HepG2 (cell line): ENCODE data around the gene DOCK10. TPM values are rescaled to one million over a fixed set of nuclear protein-coding genes. Genes with fewer than 3 reads are reported as not detected.

Experiments
- ATAC-seq: fragments of 200-7000 bp; cut with Tn5 transposase; 3 replicates; pipeline ENCODE4 v1.9.1; 2020; ENCODE audit warnings: mild to moderate bottlenecking, moderate library complexity
- BruUV-seq: library from RNA; stranded (reverse); fragments of 400-500 nt; replicated peaks from 2 replicates; lab custom pipeline; 2021; lab: Mats Ljungman, UMichigan
- CTCF ChIA-PET: fragments of 300-600 bp; formaldehyde crosslinking; extraction: SDS; loops from one replicate; lab custom pipeline; 2021; ENCODE audit warnings: low total read pairs, inconsistent platforms, low intra/inter-chr PET ratio; lab: Yijun Ruan, JAX
- POLR2A ChIA-PET: fragments of 350-600 bp; sonication (Branson Sonifier 250); formaldehyde crosslinking; loops from one replicate; lab custom pipeline; 2020; ENCODE audit warnings: antibody characterized with exemption, inconsistent platforms; lab: Yijun Ruan, JAX
- DNase-seq: peaks from one replicate; pipeline ENCODE4 v3.0.0-alpha.2; 2015; ENCODE audit warnings: low spot score
- FAIRE-seq: peaks from 3 replicates; lab custom pipeline; 2011; peaks lifted over from hg19 to GRCh38; lab: Jason Lieb, UNC
- H2AFZ ChIP-seq: one replicate; pipeline ENCODE4 v1.6.1; 2011; ENCODE audit warnings: low read length, inconsistent platforms
- H3K27ac ChIP-seq: fragments of 300-600 bp; 3 replicates; pipeline ENCODE4 v1.8.0; 2011; ENCODE audit warnings: mixed run types, mild to moderate bottlenecking, mixed read lengths, low read length, inconsistent platforms; ENCODE audit not compliant: insufficient read depth; ENCODE audit errors: extremely low read length
- H3K27me3 ChIP-seq, 2 experiments: fragments of 200-600 bp in 1 of 2; 2 replicates in 1 of 2; 3 replicates in 1 of 2; pipeline versions ENCODE4 v1.6.0 to v1.8.0; 2011; ENCODE audit warnings: low read length in 2 of 2, mild to moderate bottlenecking in 2 of 2, moderate library complexity in 2 of 2, inconsistent platforms in 1 of 2; ENCODE audit not compliant: insufficient read depth in 2 of 2, control insufficient read depth in 1 of 2
- H3K36me3 ChIP-seq, 2 experiments: fragments of 200-600 bp in 1 of 2; replicated peaks in 1 of 2; 2 replicates in 1 of 2; 3 replicates in 1 of 2; pipeline versions ENCODE4 v1.5.1 to v1.8.0; 2011; ENCODE audit warnings: low read length in 2 of 2, inconsistent platforms in 1 of 2; ENCODE audit not compliant: insufficient read depth in 2 of 2, control insufficient read depth in 1 of 2
- H3K4me1 ChIP-seq: 2 replicates; pipeline ENCODE4 v1.5.1; 2012; ENCODE audit warnings: low read length, inconsistent platforms; ENCODE audit not compliant: insufficient read depth
- H3K4me2 ChIP-seq: 2 replicates; pipeline ENCODE4 v1.6.0; 2011; ENCODE audit warnings: low read depth, low read length, inconsistent platforms
- H3K4me3 ChIP-seq, 3 experiments: fragments of 200-600 bp in 1 of 3; sonication (generic), shearing (Covaris generic) in 1 of 3; replicated peaks in 1 of 3; 2 replicates each; pipeline ENCODE4 v1.5.1; 2011 to 2016; ENCODE audit warnings: low read length in 3 of 3, inconsistent platforms in 2 of 3, low read depth in 2 of 3, mild to moderate bottlenecking in 2 of 3, control low read depth in 1 of 3, mixed read lengths in 1 of 3; ENCODE audit not compliant: insufficient read depth in 1 of 3
- H3K79me2 ChIP-seq: one replicate; pipeline ENCODE4 v1.6.1; 2011; ENCODE audit warnings: low read length, inconsistent platforms; ENCODE audit not compliant: insufficient read depth
- H3K9ac ChIP-seq: 2 replicates; pipeline ENCODE4 v1.6.0; 2011; ENCODE audit warnings: mild to moderate bottlenecking, low read depth, low read length, inconsistent platforms; ENCODE audit not compliant: insufficient read depth
- H3K9me3 ChIP-seq: 2 replicates; pipeline ENCODE4 v1.5.1; 2012; ENCODE audit warnings: mild to moderate bottlenecking, low read length
- H4K20me1 ChIP-seq: 2 replicates; pipeline ENCODE4 v1.6.0; 2011; ENCODE audit warnings: inconsistent platforms, mild to moderate bottlenecking, low read length, moderate library complexity; ENCODE audit not compliant: insufficient read depth
- EZH2 ChIP-seq: conservative IDR thresholded peaks from 2 replicates; pipeline ENCODE4 v1.6.1; 2012; ENCODE audit warnings: mild to moderate bottlenecking, low read depth, low read length, moderate library complexity
- FIP1L1 ChIP-seq: fragments of 200-400 bp; formaldehyde crosslinking; IDR thresholded peaks from 2 replicates; pipeline ENCODE4 v1.6.1; 2018; ENCODE audit warnings: low read depth, mild to moderate bottlenecking, low read length, moderate library complexity, borderline replicate concordance; ENCODE audit not compliant: insufficient read depth
- MXI1 ChIP-seq: IDR thresholded peaks from 3 replicates; pipeline ENCODE4 v1.6.1; 2012; ENCODE audit warnings: low read depth, low read length, inconsistent platforms, borderline replicate concordance
- NBN ChIP-seq: fragments of 450-650 bp; conservative IDR thresholded peaks from 2 replicates; pipeline ENCODE4 v1.6.1; 2017
- NCOA2 ChIP-seq: sonication (generic); formaldehyde crosslinking; IDR thresholded peaks from 2 replicates; pipeline ENCODE4 v1.8.0; 2022; ENCODE audit warnings: inconsistent platforms
- SKIL ChIP-seq: sonication (generic); formaldehyde crosslinking; IDR thresholded peaks from 2 replicates; pipeline ENCODE4 v1.8.0; 2022; ENCODE audit warnings: missing genetic modification reagents, mild to moderate bottlenecking, moderate library complexity, borderline replicate concordance
- SOX6 ChIP-seq, 2 experiments: fragments of 450-650 bp in 1 of 2; sonication (generic) in 1 of 2; formaldehyde crosslinking in 1 of 2; IDR thresholded peaks; 2 replicates each; pipeline versions ENCODE4 v1.4.0 to v1.6.1; 2017 to 2020; ENCODE audit warnings: antibody characterized with exemption in 1 of 2, mild to moderate bottlenecking in 1 of 2, missing genetic modification reagents in 1 of 2
- SP140L ChIP-seq: sonication (generic); formaldehyde crosslinking; IDR thresholded peaks from 2 replicates; pipeline ENCODE4 v1.4.0; 2020; ENCODE audit warnings: missing genetic modification reagents, borderline replicate concordance
- SPEN ChIP-seq: sonication (generic); formaldehyde crosslinking; IDR thresholded peaks from 2 replicates; pipeline ENCODE4 v1.5.1; 2020; ENCODE audit warnings: low read depth, mild to moderate bottlenecking, missing genetic modification reagents
- TOE1 ChIP-seq: sonication (generic); formaldehyde crosslinking; IDR thresholded peaks from 2 replicates; pipeline ENCODE4 v1.4.0; 2020; ENCODE audit warnings: mild to moderate bottlenecking, missing genetic modification reagents
- YEATS4 ChIP-seq: sonication (generic); formaldehyde crosslinking; IDR thresholded peaks from 2 replicates; pipeline ENCODE4 v1.4.0; 2020; ENCODE audit warnings: missing genetic modification reagents, borderline replicate concordance
- ZMYM3 ChIP-seq: sonication (generic); formaldehyde crosslinking; IDR thresholded peaks from 2 replicates; pipeline ENCODE4 v1.5.1; 2020; ENCODE audit warnings: mild to moderate bottlenecking, missing genetic modification reagents
- ZNF205 ChIP-seq: IDR thresholded peaks from 2 replicates; pipeline ENCODE4 v1.6.1; 2018; ENCODE audit warnings: missing biosample characterization, missing genetic modification reagents
- ZNF530 ChIP-seq: sonication (generic); formaldehyde crosslinking; IDR thresholded peaks from 2 replicates; pipeline ENCODE4 v1.5.0; 2020; ENCODE audit warnings: low read depth, mild to moderate bottlenecking, missing genetic modification reagents
- ZNF607 ChIP-seq: sonication (generic); formaldehyde crosslinking; IDR thresholded peaks from 2 replicates; pipeline ENCODE4 v1.5.1; 2020; ENCODE audit warnings: missing genetic modification reagents, mild to moderate bottlenecking, borderline replicate concordance
- ZSCAN29 ChIP-seq: sonication (generic); formaldehyde crosslinking; conservative IDR thresholded peaks from 2 replicates; pipeline ENCODE4 v1.4.0; 2020; ENCODE audit warnings: mild to moderate bottlenecking, missing genetic modification reagents
- in situ Hi-C: cut with HindIII; loops from 2 replicates; pipeline ENCODE4 v1.10.0; 2017; ENCODE audit warnings: low pct_unique_long_range_greater_than_20kb; ENCODE audit not compliant: extremely low pct_ligation_motif_present
- intact Hi-C: fragments of 100-400 bp; cut with micrococcal nuclease; formaldehyde crosslinking; loops from one replicate; pipeline ENCODE4 v1.10.0; 2022; ENCODE audit not compliant: unreplicated experiment
- polyA plus RNA-seq, 8 experiments: library from polyadenylated mRNA; depleted of rRNA in 3 of 8; stranded (reverse) in 7 of 8; unstranded in 1 of 8; fragments of >200 nt; fragmentation: Illumina TruSeq in 4 of 8; extraction: Trizol in 4 of 8; gene quantifications; 2 replicates each; pipeline versions ENCODE4 v1.2.1 to v1.2.3, GENCODE V29; 2011 to 2016; ENCODE audit warnings: low read depth in 4 of 8, missing spikeins in 1 of 8, mixed read lengths in 1 of 8; ENCODE audit not compliant: insufficient read depth in 1 of 8
- total RNA-seq, 5 experiments: library from RNA; depleted of rRNA; stranded (reverse); fragments of >200 nt; fragmentation: Illumina TruSeq; extraction: Trizol; gene quantifications; 2 replicates each; pipeline ENCODE4 v1.2.3, GENCODE V29; 2016; ENCODE audit warnings: low read depth in 1 of 5

DOCK10 gene
- total and polyA plus RNA-seq, 2 of the 13 experiments (the other 11 are each of a cell fraction or from before 2014, with no cell fraction given): not detected

- Histone ChIP-seq H3K9me3 (no peaks in the 10 kb centered on the region), H4K20me1 (no peaks in the 10 kb centered on the region), H3K27ac (no peak overlapping the region), H3K27me3 (no peaks in the 10 kb centered on the region), H3K4me2 (no peak overlapping the region), H3K79me2 (no peaks in the 10 kb centered on the region), H3K36me3 (no peaks in the 10 kb centered on the region), H3K9ac (no peak overlapping the region), H3K4me3 (no peak overlapping the region), H2AFZ (no peak overlapping the region), H3K4me1 (no peaks in the 10 kb centered on the region)
- CTCF ChIA-PET: no interaction called here
- no peak for DNase-seq
- no peak for ATAC-seq
- TF ChIP-seq ZMYM3 (CRISPR knock-in tag): no peak
- no peak for TF ChIP-seq MXI1
- no peak for TF ChIP-seq ZSCAN29 (CRISPR knock-in tag)
- no peak for TF ChIP-seq SOX6 (IDR thresholded peaks at IDR 0.05)
- TF ChIP-seq SOX6 (CRISPR knock-in tag; IDR thresholded peaks at IDR 0.05): no peak
- TF ChIP-seq SPEN (CRISPR knock-in tag): no peak
- TF ChIP-seq ZNF530: no peak
- no peak for TF ChIP-seq NCOA2 (CRISPR knock-in tag)
- no peak for TF ChIP-seq FIP1L1
- no peak for TF ChIP-seq YEATS4 (CRISPR knock-in tag)
- no peak for TF ChIP-seq ZNF607 (CRISPR knock-in tag)
- no peak for TF ChIP-seq SP140L (CRISPR knock-in tag)
- TF ChIP-seq EZH2: no peak
- no peak for TF ChIP-seq TOE1
- no peak for TF ChIP-seq SKIL (CRISPR knock-in tag)
- no peak for TF ChIP-seq ZNF205 (CRISPR knock-in tag)
- no peak for TF ChIP-seq NBN
- FAIRE-seq: no peak
- BruUV-seq: no TSS peak
- POLR2A ChIA-PET: no interaction called here
- intact Hi-C loops (no loop called here), in situ Hi-C loops (no loop called here)
These were observed 260.9 kb downstream of the DOCK10 start for GRCh38 chr2:224781400-224781799.
